Natural killer cell (primary cell): ENCODE results near the gene ABHD15. TPM values are rescaled to one million over a fixed set of nuclear protein-coding genes. Genes with fewer than 3 reads are reported as not detected.
A peak's percentile ranks its signal among the peaks of the same experiment; 100 is the strongest.
"Not testable (repeated sequence)": the region's sequence is repeated elsewhere in the genome, so short reads cannot be mapped to it uniquely, and the experiment has no call there.

Experiments
- ATAC-seq, 3 donors: fragments of 150-1000 bp in 2 of 3; fragments of 200-7000 bp in 1 of 3; cut with Tn5 transposase; 1 replicate in 1 of 3; 2 replicates in 2 of 3; pipeline ENCODE4 v1.10.0; 2021; ENCODE audit warnings: mild to moderate bottlenecking in 2 of 3, moderate library complexity in 2 of 3
- DNase-seq, 2 donors: peaks; one replicate each; pipeline versions ENCODE4 v3.0.0 to v3.0.0-alpha.2; 2013 to 2021; ENCODE audit warnings: mixed read lengths in 1 of 2
- H3K27ac ChIP-seq: one replicate; pipeline ENCODE4 v1.5.1; 2013; ENCODE audit warnings: mild to moderate bottlenecking, low read length
- H3K27me3 ChIP-seq: one replicate; pipeline ENCODE4 v1.6.1; 2013; ENCODE audit warnings: low read length; ENCODE audit not compliant: control insufficient read depth, insufficient read depth
- H3K36me3 ChIP-seq: one replicate; pipeline ENCODE4 v1.6.1; 2013; ENCODE audit warnings: low read length; ENCODE audit not compliant: control insufficient read depth, insufficient read depth
- H3K4me1 ChIP-seq: one replicate; pipeline ENCODE4 v1.6.1; 2013; ENCODE audit warnings: low read length; ENCODE audit not compliant: control insufficient read depth, insufficient read depth
- H3K4me3 ChIP-seq: one replicate; pipeline ENCODE4 v1.5.1; 2013; ENCODE audit warnings: low read length
- H3K9me3 ChIP-seq: one replicate; pipeline ENCODE4 v1.6.1; 2013; ENCODE audit warnings: low read length; ENCODE audit not compliant: control insufficient read depth, insufficient read depth
- H3K27ac Mint-ChIP-seq, 2 donors: one replicate each; pipeline ENCODE4 v1.8.0; 2022; ENCODE audit warnings: mild to moderate bottlenecking in 2 of 2, mixed read lengths in 2 of 2, moderate library complexity in 1 of 2
- H3K27me3 Mint-ChIP-seq, 2 donors: one replicate each; pipeline ENCODE4 v1.8.0; 2022; ENCODE audit warnings: low read depth in 2 of 2, mixed read lengths in 2 of 2
- H3K36me3 Mint-ChIP-seq: one replicate; pipeline ENCODE4 v1.8.0; 2022; ENCODE audit warnings: mixed read lengths
- H3K4me1 Mint-ChIP-seq, 2 donors: one replicate each; pipeline ENCODE4 v1.8.0; 2022; ENCODE audit warnings: mixed read lengths in 2 of 2
- H3K4me3 Mint-ChIP-seq: one replicate; pipeline ENCODE4 v1.8.0; 2022; ENCODE audit warnings: mild to moderate bottlenecking, moderate library complexity, mixed read lengths
- H3K9me3 Mint-ChIP-seq, 2 donors: one replicate each; pipeline ENCODE4 v1.8.0; 2022; ENCODE audit warnings: mixed read lengths in 2 of 2
- CTCF ChIP-seq: fragments of 200-600 bp; IDR thresholded peaks from one replicate; pipeline ENCODE4 v1.8.0; 2022; ENCODE audit warnings: antibody characterized with exemption
- WGBS: methylation state at CpG from one replicate; pipeline ENCODE4 v1.1.7; 2013; ENCODE audit warnings: missing lambda C conversion rate; ENCODE audit not compliant: insufficient coverage; 5-methylcytosine and 5-hydroxymethylcytosine counted together
- intact Hi-C: fragments of 100-400 bp; cut with micrococcal nuclease; formaldehyde crosslinking; loops from one replicate; pipeline ENCODE4 v1.14.2; 2022
- total RNA-seq, 4 donors: library from RNA; stranded (reverse); fragments of 120-200 nt in 1 of 4; gene quantifications; one replicate each; pipeline versions ENCODE4 v1.2.3 to v1.2.4, GENCODE V29; 2013 to 2022

ABHD15 gene
- total RNA-seq, 3 donors from 2014 or later (not counting 1 experiment from before 2014, with no cell fraction given) = 31.7 to 33.8 (median 33.1) TPM

DNA sequence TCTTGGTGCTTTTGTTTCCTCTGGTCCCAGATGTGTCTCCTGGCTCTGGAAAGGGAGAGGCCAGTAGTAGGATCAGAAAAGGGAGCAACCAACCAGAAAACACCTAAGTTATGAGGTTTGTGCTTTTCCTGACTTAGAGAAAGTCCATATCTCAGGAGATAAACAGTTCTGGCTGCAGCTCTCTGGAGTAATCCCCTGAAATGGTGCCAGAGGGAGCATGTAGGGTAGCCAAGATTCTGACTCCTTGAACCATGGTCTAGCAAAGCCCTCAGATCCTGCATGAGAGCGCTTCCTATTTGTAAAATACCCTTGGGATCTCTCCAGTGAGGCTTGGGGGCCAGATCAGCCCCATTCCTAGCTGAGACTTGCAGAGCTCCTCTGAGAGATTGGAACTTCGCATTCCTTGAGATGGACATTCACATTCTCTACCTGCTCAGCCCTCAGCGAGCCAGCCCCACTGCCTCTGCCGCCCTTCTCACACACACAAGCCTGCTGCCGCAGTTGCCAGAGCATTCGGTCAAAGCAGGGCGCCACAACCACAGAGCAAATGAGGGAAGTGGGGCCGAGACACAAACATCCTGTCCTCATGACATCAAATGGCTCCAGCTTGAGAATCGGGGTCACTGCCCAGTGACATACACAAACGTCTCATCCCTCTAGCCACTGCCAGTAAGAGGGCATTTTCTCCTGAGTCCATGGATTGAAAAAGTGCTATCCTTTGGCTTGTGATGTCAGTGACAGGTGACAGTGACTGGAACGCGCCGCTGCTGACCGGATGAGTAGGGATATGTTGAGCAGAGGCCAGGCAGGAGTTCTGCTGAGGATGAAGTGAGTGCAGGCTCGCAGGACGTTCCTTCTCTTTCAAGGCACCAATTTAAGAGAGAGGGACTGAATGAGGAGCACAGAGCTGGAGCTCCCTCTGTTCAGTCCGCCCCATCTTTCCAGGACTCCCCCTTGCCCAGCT, 5.0 kb downstream of the ABHD15 start:
- Histone ChIP-seq H3K36me3 (peaks cover 6% of the 10 kb centered on the region), H3K9me3 (no peaks in the 10 kb centered on the region), H3K27ac (peak overlapping the region; percentile 70), H3K27me3 (no peaks in the 10 kb centered on the region), H3K4me1 (peaks cover 64% of the 10 kb centered on the region), H3K4me3 (no peak overlapping the region)
- Mint-ChIP-seq H3K27ac (peak overlapping the region; percentile 92), H3K4me3 (peak overlapping the region; percentile 84), H3K27me3 (no peaks in the 10 kb centered on the region), H3K9me3 (no peaks in the 10 kb centered on the region), H3K4me1 (peaks cover 49 to 53% of the 10 kb centered on the region in 2 donors), H3K36me3 (no peaks in the 10 kb centered on the region)
- intact Hi-C loops = loop anchor here (10.0 kb wide), 1 partner anchor 53 kb away; no protein-coding TSS in a partner anchor
- DNase-seq (peak; percentile 17 to 44), ATAC-seq (peak; percentile 20 to 58 (median 52))
- 46% methylated on average over 17 of the region's 17 CpGs for WGBS
- no peak for TF ChIP-seq CTCF

GRCh38 chr17:29560316-29560715, 6.5 kb downstream of the ABHD15 start:
- no peak for DNase-seq
- Mint-ChIP-seq H3K4me1 (peaks cover 46 to 52% of the 10 kb centered on the region in 2 donors), H3K27ac (peak overlapping the region in 1 of 2 donors; percentile 92), H3K9me3 (no peaks in the 10 kb centered on the region), H3K4me3 (no peak overlapping the region), H3K27me3 (no peaks in the 10 kb centered on the region), H3K36me3 (no peaks in the 10 kb centered on the region)
- ATAC-seq = no peak
- peaks cover 61% of the 10 kb centered on the region for H3K4me1 ChIP-seq
- no peaks in the 10 kb centered on the region for H3K9me3 ChIP-seq
- WGBS = 59% methylated on average over 5 of the region's 6 CpGs
- no peak overlapping the region for H3K4me3 ChIP-seq
- TF ChIP-seq CTCF = no peak
- no peak overlapping the region for H3K27ac ChIP-seq
- peaks cover 6% of the 10 kb centered on the region for H3K36me3 ChIP-seq
- H3K27me3 ChIP-seq = no peaks in the 10 kb centered on the region
- intact Hi-C loops = loop anchor here (10.0 kb wide), 1 partner anchor 54 kb away; no protein-coding TSS in a partner anchor

DNA sequence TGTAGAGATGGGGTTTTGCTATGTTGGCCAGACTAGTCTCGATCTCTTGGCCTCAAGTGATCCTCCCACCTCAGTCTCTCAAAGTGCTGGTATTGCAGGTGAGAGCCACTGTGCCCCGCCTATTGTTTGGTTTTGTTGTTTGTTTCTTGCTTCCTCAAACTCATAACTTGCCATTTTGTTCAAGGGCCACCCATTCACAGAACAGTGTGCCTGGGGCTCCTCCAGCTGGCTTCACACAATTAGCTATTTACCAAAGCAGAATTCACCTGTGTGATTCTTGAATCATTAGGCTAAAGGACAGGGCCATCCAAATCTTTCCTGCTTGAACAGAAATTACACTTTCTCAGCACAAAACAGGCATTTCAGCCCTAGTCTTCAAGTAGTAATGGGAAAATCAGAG, 7.2 kb downstream of the ABHD15 start:
- peaks cover 6% of the 10 kb centered on the region for H3K36me3 ChIP-seq
- H3K4me3 ChIP-seq = no peak overlapping the region
- H3K4me1 ChIP-seq = peaks cover 54% of the 10 kb centered on the region
- ATAC-seq (no peak), DNase-seq (no peak)
- no peak overlapping the region for H3K27ac ChIP-seq
- intact Hi-C loops = loop anchor here (10.0 kb wide), 1 partner anchor 55 kb away; no protein-coding TSS in a partner anchor
- Mint-ChIP-seq H3K27ac (no peak overlapping the region), H3K36me3 (no peaks in the 10 kb centered on the region), H3K27me3 (no peaks in the 10 kb centered on the region), H3K4me3 (no peak overlapping the region), H3K4me1 (peaks cover 46 to 52% of the 10 kb centered on the region in 2 donors), H3K9me3 (no peaks in the 10 kb centered on the region)
- no peaks in the 10 kb centered on the region for H3K27me3 ChIP-seq
- TF ChIP-seq CTCF = no peak
- no CpG with 5 or more reads among the region's 2 CpGs for WGBS
- no peaks in the 10 kb centered on the region for H3K9me3 ChIP-seq

GRCh38 chr17:29558139-29558538, 8.7 kb downstream of the ABHD15 start:
- H3K27ac Mint-ChIP-seq = peak overlapping the region; percentile 78 to 81
- peaks cover 39% of the 10 kb centered on the region for H3K4me1 ChIP-seq
- H3K36me3 Mint-ChIP-seq, H3K4me3 Mint-ChIP-seq, H3K27me3 Mint-ChIP-seq, H3K36me3 ChIP-seq, intact Hi-C loops, H3K27me3 ChIP-seq, H3K4me3 ChIP-seq, H3K9me3 Mint-ChIP-seq, H3K9me3 ChIP-seq, ATAC-seq, H3K27ac ChIP-seq, DNase-seq: not testable (repeated sequence)
- H3K4me1 Mint-ChIP-seq = peaks cover 38 to 45% of the 10 kb centered on the region in 2 donors
- 89% methylated on average over 5 of the region's 5 CpGs for WGBS
